Adipocyte (in vitro differentiated cells): Measurements from ENCODE around the gene CFAP46.
"Not testable (repeated sequence)": the region's sequence is repeated elsewhere in the genome, so short reads cannot be mapped to it uniquely, and the experiment has no call there.

Source experiments
- DNase-seq: peaks from one replicate; pipeline ENCODE4 v3.0.0-alpha.2; 2015; ENCODE audit warnings: low read depth
- H3K27me3 ChIP-seq: replicated peaks from 2 replicates; pipeline ENCODE4 v1.7.0; 2013; ENCODE audit warnings: mild to moderate bottlenecking, low read length, moderate library complexity; ENCODE audit not compliant: control insufficient read depth, insufficient read depth
- H3K36me3 ChIP-seq: 2 replicates; pipeline ENCODE4 v1.7.0; 2013; ENCODE audit warnings: low read length, mild to moderate bottlenecking, moderate library complexity; ENCODE audit not compliant: control insufficient read depth, insufficient read depth, severe bottlenecking
- H3K4me1 ChIP-seq: 2 replicates; pipeline ENCODE4 v1.7.0; 2013; ENCODE audit warnings: mild to moderate bottlenecking, low read length, moderate library complexity; ENCODE audit not compliant: control insufficient read depth, insufficient read depth
- H3K4me3 ChIP-seq: 2 replicates; pipeline ENCODE4 v1.7.0; 2013; ENCODE audit warnings: mild to moderate bottlenecking, low read length, moderate library complexity
- H3K9ac ChIP-seq: 2 replicates; pipeline ENCODE4 v1.7.0; 2013; ENCODE audit warnings: mild to moderate bottlenecking, low read length, moderate library complexity
- H3K9me3 ChIP-seq: 2 replicates; pipeline ENCODE4 v1.7.0; 2013; ENCODE audit warnings: mild to moderate bottlenecking, low read length, moderate library complexity; ENCODE audit not compliant: control insufficient read depth

The CFAP46 gene

DNA sequence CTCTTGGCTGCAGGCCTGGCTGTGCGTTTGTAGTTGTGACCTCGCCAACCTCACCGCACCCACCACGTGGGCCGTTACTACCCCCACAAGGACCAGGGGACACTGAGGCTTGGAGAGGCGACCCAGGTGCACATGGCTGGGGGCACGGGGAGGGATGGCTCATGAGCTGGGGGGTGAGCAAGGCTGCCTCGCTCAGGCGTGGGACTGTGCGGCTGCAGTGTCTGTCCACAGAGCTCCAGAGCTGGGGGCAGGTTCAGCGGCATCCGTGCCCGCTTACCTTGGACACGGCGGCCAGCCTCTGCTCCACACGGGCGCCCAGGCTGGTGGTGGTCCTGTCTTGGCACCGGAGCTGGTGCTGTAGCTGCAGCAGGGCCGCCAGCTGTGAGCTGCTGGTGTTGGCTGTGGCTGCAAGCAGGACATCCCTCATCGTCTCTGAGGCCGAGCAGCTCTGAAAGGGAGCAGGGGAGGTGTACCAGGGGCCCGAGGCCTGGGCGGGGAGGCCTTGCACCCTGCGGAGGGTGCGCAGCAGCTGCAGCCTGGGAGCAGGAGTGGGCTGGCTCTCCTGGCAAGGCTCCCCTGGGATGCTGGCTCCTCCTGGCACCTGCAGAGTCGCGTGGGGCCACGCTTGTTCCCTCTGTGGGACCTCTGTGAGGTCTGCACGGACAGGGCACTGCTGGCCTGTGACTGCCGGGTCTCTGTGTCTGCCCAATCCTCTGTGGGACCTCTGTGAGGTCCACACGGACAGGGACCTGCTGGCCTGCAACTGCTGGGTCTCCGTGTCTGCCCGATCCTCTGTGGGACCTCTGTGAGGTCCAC, 96.4 kb downstream of the CFAP46 start:
- no peak for DNase-seq
- no peaks in the 10 kb centered on the region for H3K4me1 ChIP-seq
- no peak overlapping the region for H3K9ac ChIP-seq
- H3K27me3 ChIP-seq, result peaks cover 34% of the 10 kb centered on the region
- no peaks in the 10 kb centered on the region for H3K36me3 ChIP-seq
- H3K4me3 ChIP-seq, result no peak overlapping the region
- H3K9me3 ChIP-seq, result peaks cover 18% of the 10 kb centered on the region

DNA sequence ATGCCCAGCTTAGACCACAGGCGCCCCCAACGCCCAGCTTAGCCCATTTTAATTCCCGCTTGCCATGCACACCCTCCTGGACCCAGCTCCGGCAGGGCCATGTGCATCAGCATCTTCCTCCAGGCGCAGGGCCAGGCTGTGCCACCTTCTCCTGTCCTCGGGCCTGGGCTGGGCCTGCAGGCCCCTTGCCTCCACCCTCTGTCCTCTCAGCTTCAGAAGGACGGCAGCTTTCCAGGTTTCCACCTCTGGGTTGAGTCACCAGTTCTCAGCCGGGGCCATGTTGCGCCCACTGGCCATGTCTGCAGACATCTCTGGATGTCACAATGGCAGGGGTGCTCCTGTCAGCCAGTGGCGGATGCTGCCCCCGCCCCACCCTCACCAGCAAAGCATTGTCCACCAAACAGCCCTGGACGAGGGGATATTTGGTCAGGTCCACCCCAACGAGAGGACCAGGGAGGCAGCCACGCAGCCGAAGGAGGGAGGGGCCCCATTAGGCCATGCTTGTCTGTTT, 97.3 kb downstream of the CFAP46 start:
- no peak for DNase-seq

DNA sequence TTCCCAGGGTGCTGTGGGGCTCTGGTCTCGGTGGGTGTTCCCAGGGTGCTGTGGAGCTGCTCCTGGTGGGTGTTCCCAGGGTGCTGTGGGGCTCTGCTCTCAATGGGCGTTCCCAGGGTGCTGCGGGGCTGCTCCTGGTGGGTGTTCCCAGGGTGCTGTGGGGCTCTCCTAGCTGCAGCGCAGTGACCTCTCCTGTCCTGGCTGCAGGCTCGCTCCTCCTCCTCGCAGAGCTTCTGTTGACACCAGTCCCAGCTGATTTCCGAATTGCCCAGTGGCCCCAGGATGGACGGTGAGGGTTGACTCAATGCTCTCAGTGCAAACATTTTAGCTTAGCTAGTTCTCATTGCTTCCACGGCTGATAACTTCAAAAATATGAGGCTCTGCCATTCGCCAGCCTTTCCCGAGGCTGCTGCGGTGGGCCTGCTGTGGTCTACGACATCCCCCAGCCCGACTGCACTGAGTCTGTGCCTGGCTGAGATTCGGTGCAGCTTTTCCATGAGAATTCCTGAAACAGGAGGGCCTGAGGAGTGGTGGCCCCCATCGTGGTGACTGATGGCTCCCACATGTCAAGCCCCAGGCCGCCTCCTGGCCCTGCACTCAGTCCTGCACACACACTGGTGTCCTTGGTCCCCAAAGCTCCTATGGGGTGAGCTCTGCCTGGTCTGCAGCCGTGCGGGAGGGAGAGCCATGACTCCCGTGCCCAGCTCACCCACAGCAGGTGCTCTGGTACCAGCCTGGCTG, 98.1 kb downstream of the CFAP46 start:
- no peak for DNase-seq
- no peaks in the 10 kb centered on the region for H3K36me3 ChIP-seq
- H3K4me1 ChIP-seq, result no peaks in the 10 kb centered on the region
- no peak overlapping the region for H3K4me3 ChIP-seq
- H3K9me3 ChIP-seq, result peaks cover 17% of the 10 kb centered on the region
- no peak overlapping the region for H3K9ac ChIP-seq
- peaks cover 36% of the 10 kb centered on the region for H3K27me3 ChIP-seq

More for the DNA sequence above, 97.3 kb downstream of the CFAP46 start:
- Histone ChIP-seq H3K36me3 (no peaks in the 10 kb centered on the region), H3K4me1 (no peaks in the 10 kb centered on the region), H3K9ac (no peak overlapping the region), H3K27me3 (peaks cover 36% of the 10 kb centered on the region), H3K4me3 (no peak overlapping the region), H3K9me3 (peaks cover 17% of the 10 kb centered on the region)

DNA sequence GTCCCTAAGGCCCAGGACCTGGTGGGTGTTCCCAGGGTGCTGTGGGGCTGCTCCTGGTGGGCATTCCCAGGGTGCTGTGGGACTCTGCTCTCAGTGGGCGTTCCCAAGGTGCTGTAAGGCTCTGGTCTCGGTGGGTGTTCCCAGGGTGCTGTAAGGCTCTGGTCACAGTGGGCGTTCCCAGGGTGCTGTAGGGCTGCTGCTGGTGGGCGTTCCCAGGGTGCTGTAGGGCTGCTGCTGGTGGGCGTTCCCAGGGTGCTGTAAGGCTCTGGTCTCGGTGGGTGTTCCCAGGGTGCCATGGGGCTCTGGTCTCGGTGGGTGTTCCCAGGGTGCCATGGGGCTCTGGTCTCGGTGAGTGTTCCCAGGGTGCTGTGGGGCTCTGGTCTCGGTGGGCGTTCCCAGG, 99.1 kb downstream of the CFAP46 start:
- H3K4me3 ChIP-seq, DNase-seq: not testable (repeated sequence)
- H3K27me3 ChIP-seq, result peaks cover 32% of the 10 kb centered on the region

DNA sequence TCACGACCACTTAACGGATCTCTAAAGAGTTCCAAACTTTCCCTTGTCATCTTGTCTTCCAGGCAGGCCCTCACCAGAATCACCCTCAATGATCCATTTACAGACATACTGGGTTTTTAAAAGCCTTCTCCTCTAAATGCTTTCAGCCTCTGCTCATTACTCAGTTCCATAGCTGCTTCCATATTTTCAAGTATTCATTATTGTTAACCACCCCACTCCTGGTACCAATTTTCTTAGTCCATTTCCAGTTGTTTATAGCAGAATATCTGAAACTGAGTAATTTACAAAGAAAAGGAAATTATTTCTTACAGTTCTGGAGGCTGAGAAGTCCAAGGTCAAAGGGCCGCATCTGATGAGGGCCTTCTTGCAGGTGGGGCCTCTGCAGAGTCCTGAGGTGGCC, 100.0 kb downstream of the CFAP46 start:
- Histone ChIP-seq H3K4me1 (no peaks in the 10 kb centered on the region), H3K9ac (no peak overlapping the region), H3K36me3 (no peaks in the 10 kb centered on the region), H3K9me3 (peaks cover 17% of the 10 kb centered on the region), H3K4me3 (no peak overlapping the region), H3K27me3 (peaks cover 24% of the 10 kb centered on the region)
- DNase-seq, result no peak

More for the DNA sequence above, 99.1 kb downstream of the CFAP46 start:
- not testable (repeated sequence) for H3K36me3 ChIP-seq, H3K4me1 ChIP-seq, H3K9ac ChIP-seq
- H3K9me3 ChIP-seq, result peaks cover 17% of the 10 kb centered on the region

DNA sequence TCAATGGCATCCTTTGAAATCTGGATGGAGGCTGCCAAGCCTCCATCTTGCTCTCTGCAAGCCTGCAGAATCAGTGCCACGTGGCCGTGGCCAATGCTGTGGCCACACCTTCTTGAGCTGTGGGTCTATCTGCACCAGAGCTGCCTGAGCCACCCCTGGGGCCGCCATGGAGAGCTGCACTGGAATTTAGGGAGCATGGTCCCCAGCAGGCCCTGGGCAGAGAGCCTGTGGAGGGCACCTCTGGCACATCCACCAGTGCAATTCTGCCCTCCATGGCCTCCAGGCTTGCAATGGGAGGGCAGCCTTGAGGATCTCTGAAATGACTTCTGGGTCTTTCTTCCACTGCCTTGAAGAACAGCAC, 100.8 kb downstream of the CFAP46 start:
- Histone ChIP-seq H3K4me3 (no peak overlapping the region), H3K9me3 (peaks cover 17% of the 10 kb centered on the region)
- no peak for DNase-seq

DNA sequence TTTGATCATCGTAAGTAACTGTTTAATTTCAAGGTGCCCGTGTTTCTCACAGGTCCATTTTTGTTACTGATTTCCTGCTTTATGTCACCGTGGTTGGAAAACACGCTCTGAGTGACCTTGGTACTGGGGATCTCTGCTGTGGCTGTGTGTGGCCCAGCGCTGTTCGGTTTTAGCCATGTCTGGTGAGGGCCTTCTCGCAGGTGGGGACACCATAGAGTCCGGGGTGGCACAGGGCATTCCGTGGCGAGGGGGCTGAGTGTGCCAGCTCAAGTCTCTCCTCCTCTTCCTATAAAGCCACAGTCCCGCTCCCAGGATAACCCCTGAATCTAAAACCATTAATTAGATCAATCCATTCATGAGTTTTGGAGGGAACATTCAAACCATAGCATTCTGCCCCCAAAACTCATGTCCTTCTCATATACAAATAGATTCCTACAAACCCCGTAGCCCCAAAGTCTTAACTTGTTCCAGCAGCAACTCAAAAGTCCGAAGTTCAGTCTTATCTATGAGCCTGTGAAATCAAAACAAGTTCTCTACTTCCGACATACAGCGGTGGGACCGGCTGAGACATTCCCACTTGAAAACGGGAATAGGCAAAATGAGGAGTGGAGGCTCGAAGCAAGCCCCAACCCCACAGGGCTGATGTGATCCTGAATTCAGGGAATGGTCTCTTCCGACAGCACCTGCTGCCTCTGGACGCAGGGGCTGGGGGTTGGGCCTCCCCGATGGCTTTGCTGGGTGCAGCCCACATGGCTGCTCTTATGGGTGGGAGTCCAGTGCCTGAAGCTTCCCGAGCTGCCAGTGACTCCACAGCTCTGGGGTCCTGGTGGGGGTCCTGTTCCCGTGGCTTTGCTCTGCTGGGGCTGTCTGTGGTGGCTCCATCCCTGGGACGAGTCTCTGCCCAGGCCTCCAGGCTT, 101.4 kb downstream of the CFAP46 start:
- DNase-seq, result no peak
- Histone ChIP-seq H3K4me1 (no peaks in the 10 kb centered on the region), H3K27me3 (peaks cover 21% of the 10 kb centered on the region), H3K9me3 (peaks cover 17% of the 10 kb centered on the region), H3K4me3 (no peak overlapping the region), H3K9ac (no peak overlapping the region), H3K36me3 (no peaks in the 10 kb centered on the region)

More for the DNA sequence above, 100.8 kb downstream of the CFAP46 start:
- no peaks in the 10 kb centered on the region for H3K4me1 ChIP-seq
- peaks cover 19% of the 10 kb centered on the region for H3K27me3 ChIP-seq
- H3K36me3 ChIP-seq, result no peaks in the 10 kb centered on the region
- no peak overlapping the region for H3K9ac ChIP-seq

DNA sequence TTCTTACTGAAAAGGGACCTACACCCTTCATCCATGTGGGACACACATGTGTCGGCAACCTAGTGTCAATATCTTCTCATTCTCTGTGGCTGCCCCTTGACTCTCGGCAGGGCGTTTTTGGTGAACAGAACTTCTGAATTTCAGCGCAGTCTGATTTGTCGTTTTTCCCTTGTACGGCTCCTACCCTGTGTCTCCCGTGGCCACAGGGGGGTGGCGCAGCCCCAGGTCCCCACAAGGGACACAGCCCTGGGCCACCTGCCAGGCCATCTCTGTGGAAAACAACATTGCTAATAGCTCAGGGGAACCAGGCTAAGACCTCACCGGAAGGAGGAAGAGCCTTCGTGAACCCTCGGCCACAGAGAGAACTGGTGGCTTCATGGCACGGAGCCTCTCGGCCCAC, 103.3 kb downstream of the CFAP46 start:
- DNase-seq, result no peak
- no peaks in the 10 kb centered on the region for H3K4me1 ChIP-seq
- H3K4me3 ChIP-seq, result no peak overlapping the region
- no peaks in the 10 kb centered on the region for H3K36me3 ChIP-seq
- no peak overlapping the region for H3K9ac ChIP-seq
- peaks cover 17% of the 10 kb centered on the region for H3K9me3 ChIP-seq
- H3K27me3 ChIP-seq, result peaks cover 22% of the 10 kb centered on the region

DNA sequence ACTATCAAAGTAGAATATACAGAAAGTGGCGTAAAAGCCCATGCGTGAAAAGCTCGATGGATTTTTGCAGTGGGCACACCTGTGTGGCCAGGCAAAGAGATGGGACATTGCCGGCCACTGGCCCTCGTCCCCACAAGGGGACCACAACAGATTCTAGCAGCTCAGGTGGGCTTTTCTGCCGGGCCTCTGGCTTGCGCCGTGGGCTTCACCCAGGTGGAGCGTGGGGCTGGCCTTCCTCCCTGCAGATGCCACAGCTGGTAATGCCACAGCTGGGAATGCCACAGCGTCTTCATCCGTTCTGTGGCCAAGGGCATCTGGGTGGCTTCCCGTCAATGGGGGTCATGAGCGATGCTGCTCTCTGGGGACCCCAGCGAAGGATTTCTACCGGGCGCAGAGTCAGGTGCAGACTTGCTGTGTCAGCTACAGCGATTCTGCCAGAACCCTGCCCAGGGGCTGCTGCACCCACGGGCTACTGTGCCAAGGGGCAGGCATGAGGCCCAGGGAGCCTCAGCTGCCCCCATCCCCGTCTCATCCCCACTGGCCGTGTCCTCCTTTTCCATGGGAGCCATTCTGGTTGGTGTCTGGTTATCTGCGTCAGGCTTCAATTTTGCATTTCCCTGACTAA, 103.9 kb downstream of the CFAP46 start:
- H3K9me3 ChIP-seq, result peaks cover 17% of the 10 kb centered on the region
- no peaks in the 10 kb centered on the region for H3K4me1 ChIP-seq
- H3K27me3 ChIP-seq, result peaks cover 28% of the 10 kb centered on the region
- H3K9ac ChIP-seq, result no peak overlapping the region
- no peak overlapping the region for H3K4me3 ChIP-seq
- DNase-seq, result no peak
- no peaks in the 10 kb centered on the region for H3K36me3 ChIP-seq

DNA sequence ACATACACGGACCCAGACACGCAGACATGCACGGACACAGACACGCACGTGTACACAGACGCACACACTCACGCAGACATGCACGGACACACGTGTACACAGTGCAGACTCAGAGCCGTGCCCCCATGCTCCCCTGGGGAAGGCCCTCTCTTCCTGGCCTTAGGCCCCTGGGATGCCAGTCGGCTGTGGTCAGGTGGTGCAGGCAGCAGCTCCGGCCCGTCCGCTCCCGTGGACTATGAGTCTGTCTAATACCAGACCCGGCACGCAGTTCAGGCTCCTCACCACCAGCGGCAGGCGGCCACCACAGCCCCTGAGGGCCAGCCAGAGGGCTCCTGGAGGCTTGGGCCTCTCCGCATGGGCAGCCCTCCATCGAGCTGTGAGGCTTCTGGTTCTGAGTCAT, 104.5 kb downstream of the CFAP46 start:
- Histone ChIP-seq H3K4me1 (no peaks in the 10 kb centered on the region), H3K9ac (no peak overlapping the region), H3K9me3 (peaks cover 14% of the 10 kb centered on the region), H3K36me3 (no peaks in the 10 kb centered on the region), H3K27me3 (peaks cover 33% of the 10 kb centered on the region), H3K4me3 (no peak overlapping the region)
- DNase-seq, result peak; percentile 11
